ENCODE results near the gene TMUB1. TPM values are rescaled to one million over a fixed set of nuclear protein-coding genes. Genes with fewer than 3 reads are reported as not detected.
A peak's percentile ranks its signal among the peaks of the same experiment; 100 is the strongest.

Gene TMUB1
- total RNA-seq, 1 experiment from 2014 or later, result 43.8 TPM

GRCh38 chr7:151125470-151125845 lies 42.2 kb upstream of the TMUB1 start:
- Histone ChIP-seq H3K36me3 (ENCODE audit: insufficient read depth, low read length, poor library complexity, severe bottlenecking) (peaks cover 37% of the 10 kb centered on the region), H3K4me3 (ENCODE audit: low read depth, low read length, poor library complexity, severe bottlenecking) (peak overlapping the region; percentile 44), H3K4me1 (ENCODE audit: insufficient read depth, low read length, poor library complexity, severe bottlenecking) (peaks cover 11% of the 10 kb centered on the region), H3K9me3 (ENCODE audit: low read depth, low read length, poor library complexity, severe bottlenecking) (no peaks in the 10 kb centered on the region), H3K27me3 (replicated peaks; ENCODE audit: insufficient read depth, low read depth, low read length, poor library complexity) (no peaks in the 10 kb centered on the region), H3K27ac (ENCODE audit: low read depth, low read length, poor library complexity, severe bottlenecking) (peak overlapping the region; percentile 37)
- ChIA-PET CTCF (interaction anchor here (0.6 to 0.9 kb wide), 4 partner anchors 30 to 122 kb away, joined by 3 to 4 read pairs (median 3); no protein-coding TSS in a partner anchor), POLR2A (ENCODE audit: low non-redundant PET) (interaction anchor here (0.6 kb wide), 2 partner anchors 25 to 75 kb away, joined by 4 to 6 read pairs; no protein-coding TSS in a partner anchor)
- intact Hi-C loops (cut with micrococcal nuclease; ENCODE audit: unreplicated experiment), result loop anchor here (2.0 kb wide), 1 partner anchor 177 kb away; no protein-coding TSS in a partner anchor
- peak; percentile 61 for DNase-seq (ENCODE audit: low spot score)
- TF ChIP-seq CTCF (conservative IDR thresholded peaks at IDR 0.05; ENCODE audit: low read depth, low read length), result 0 out of 2 replicates have a peak, but pooled peaks have one; percentile 20
- TF ChIP-seq EZH2 (IDR thresholded peaks at IDR 0.05; ENCODE audit: borderline replicate concordance, low read depth, low read length, poor library complexity, severe bottlenecking), result no peak
- no TSS peak for BruUV-seq (replicated peaks)

- H3K9me3 ChIP-seq (ENCODE audit: low read depth, low read length, poor library complexity, severe bottlenecking), result no peaks in the 10 kb centered on the region
- peak overlapping the region; percentile 44 for H3K4me3 ChIP-seq (ENCODE audit: low read depth, low read length, poor library complexity, severe bottlenecking)
- H3K27me3 ChIP-seq (replicated peaks; ENCODE audit: insufficient read depth, low read depth, low read length, poor library complexity), result no peaks in the 10 kb centered on the region
- no peak for DNase-seq (ENCODE audit: low spot score)
- H3K36me3 ChIP-seq (ENCODE audit: insufficient read depth, low read length, poor library complexity, severe bottlenecking), result peaks cover 37% of the 10 kb centered on the region
- no TSS peak for BruUV-seq (replicated peaks)
- no peak overlapping the region for H3K27ac ChIP-seq (ENCODE audit: low read depth, low read length, poor library complexity, severe bottlenecking)
- peaks cover 11% of the 10 kb centered on the region for H3K4me1 ChIP-seq (ENCODE audit: insufficient read depth, low read length, poor library complexity, severe bottlenecking)
- TF ChIP-seq EZH2 (IDR thresholded peaks at IDR 0.05; ENCODE audit: borderline replicate concordance, low read depth, low read length, poor library complexity, severe bottlenecking) (no peak), CTCF (conservative IDR thresholded peaks at IDR 0.05; ENCODE audit: low read depth, low read length) (no peak)
- POLR2A ChIA-PET (ENCODE audit: low non-redundant PET), result no interaction called here
- CTCF ChIA-PET, result interaction anchor here (0.7 to 1.4 kb wide), 4 partner anchors 13 to 179 kb away, joined by 3 to 17 read pairs (median 5); no protein-coding TSS in a partner anchor
- intact Hi-C loops (cut with micrococcal nuclease; ENCODE audit: unreplicated experiment), result loop anchor here (1.0 to 5.0 kb wide), 3 partner anchors 47 to 178 kb away; partner anchors contain the start of gene ABCF2
Measured at GRCh38 chr7:151124899-151125399, 41.7 kb upstream of the TMUB1 start.

GRCh38 chr7:151124481-151124880 lies 41.2 kb upstream of the TMUB1 start:
- Histone ChIP-seq H3K27ac (ENCODE audit: low read depth, low read length, poor library complexity, severe bottlenecking) (no peak overlapping the region), H3K36me3 (ENCODE audit: insufficient read depth, low read length, poor library complexity, severe bottlenecking) (peaks cover 38% of the 10 kb centered on the region), H3K27me3 (replicated peaks; ENCODE audit: insufficient read depth, low read depth, low read length, poor library complexity) (no peaks in the 10 kb centered on the region), H3K4me3 (ENCODE audit: low read depth, low read length, poor library complexity, severe bottlenecking) (no peak overlapping the region), H3K9me3 (ENCODE audit: low read depth, low read length, poor library complexity, severe bottlenecking) (no peaks in the 10 kb centered on the region), H3K4me1 (ENCODE audit: insufficient read depth, low read length, poor library complexity, severe bottlenecking) (peaks cover 11% of the 10 kb centered on the region)
- TF ChIP-seq EZH2 (IDR thresholded peaks at IDR 0.05; ENCODE audit: borderline replicate concordance, low read depth, low read length, poor library complexity, severe bottlenecking) (no peak), CTCF (conservative IDR thresholded peaks at IDR 0.05; ENCODE audit: low read depth, low read length) (no peak)
- no TSS peak for BruUV-seq (replicated peaks)
- intact Hi-C loops (cut with micrococcal nuclease; ENCODE audit: unreplicated experiment), result loop anchor here (1.0 to 5.0 kb wide), 3 partner anchors 48 to 178 kb away; partner anchors contain the start of gene ABCF2
- no peak for DNase-seq (ENCODE audit: low spot score)
- CTCF ChIA-PET, result interaction anchor here (0.5 to 1.4 kb wide), 10 partner anchors 12 to 181 kb away, joined by 3 to 17 read pairs (median 4); partner anchors contain the start of gene ABCB8
- POLR2A ChIA-PET (ENCODE audit: low non-redundant PET), result no interaction called here
